Forelimb muscle (tissue), 1 donor: ENCODE results near the gene SHISA2. TPM values are rescaled to one million over a fixed set of nuclear protein-coding genes. Genes with fewer than 3 reads are reported as not detected.

Experiments used
- DNase-seq: peaks from one replicate; pipeline ENCODE4 v3.0.0-alpha.2; 2013; ENCODE audit warnings: low read depth
- polyA plus RNA-seq: library from polyadenylated mRNA; unstranded; fragments of 120-200 nt; gene quantifications from one replicate; pipeline ENCODE4 v1.2.1, GENCODE V29; 2013; ENCODE audit not compliant: insufficient read length

SHISA2 gene
- polyA plus RNA-seq, 1 donor = 59.8 TPM

DNA sequence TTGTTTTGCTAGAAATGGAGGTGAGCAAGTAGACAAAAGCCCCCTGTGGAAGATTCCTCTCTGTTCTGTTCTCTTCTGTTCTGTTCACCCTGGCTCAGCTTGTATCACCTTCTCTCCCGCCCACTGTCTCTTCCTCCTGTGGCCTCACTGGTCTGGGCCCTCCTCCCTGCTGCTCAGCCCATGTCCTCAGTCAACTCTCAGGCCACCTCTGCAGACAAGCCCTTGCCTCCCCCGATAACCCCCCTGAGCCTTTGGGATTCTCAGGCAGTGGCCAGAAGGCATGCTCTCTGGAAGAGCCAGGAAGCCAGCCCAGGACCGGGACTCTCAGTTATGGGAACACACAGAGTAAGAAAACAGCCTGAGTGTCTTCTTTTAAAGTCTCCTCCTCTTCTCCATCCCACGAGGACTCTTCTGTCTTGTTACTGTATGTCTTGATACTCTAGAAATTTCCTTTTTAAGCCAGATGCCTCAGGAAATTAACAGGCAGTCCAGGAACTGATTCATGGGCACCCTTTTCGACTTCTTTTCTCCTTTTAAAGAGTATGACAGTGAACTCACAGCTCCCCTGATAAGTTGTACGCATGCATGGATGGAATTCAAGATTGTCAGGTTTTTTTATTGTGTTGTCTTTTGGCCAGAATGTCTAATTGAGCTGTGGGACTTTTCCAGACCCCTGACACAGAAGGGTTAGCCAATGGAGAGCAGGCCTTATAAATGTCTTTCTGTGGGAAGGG, 33.7 kb downstream of the SHISA2 start:
- no peak for DNase-seq

DNA sequence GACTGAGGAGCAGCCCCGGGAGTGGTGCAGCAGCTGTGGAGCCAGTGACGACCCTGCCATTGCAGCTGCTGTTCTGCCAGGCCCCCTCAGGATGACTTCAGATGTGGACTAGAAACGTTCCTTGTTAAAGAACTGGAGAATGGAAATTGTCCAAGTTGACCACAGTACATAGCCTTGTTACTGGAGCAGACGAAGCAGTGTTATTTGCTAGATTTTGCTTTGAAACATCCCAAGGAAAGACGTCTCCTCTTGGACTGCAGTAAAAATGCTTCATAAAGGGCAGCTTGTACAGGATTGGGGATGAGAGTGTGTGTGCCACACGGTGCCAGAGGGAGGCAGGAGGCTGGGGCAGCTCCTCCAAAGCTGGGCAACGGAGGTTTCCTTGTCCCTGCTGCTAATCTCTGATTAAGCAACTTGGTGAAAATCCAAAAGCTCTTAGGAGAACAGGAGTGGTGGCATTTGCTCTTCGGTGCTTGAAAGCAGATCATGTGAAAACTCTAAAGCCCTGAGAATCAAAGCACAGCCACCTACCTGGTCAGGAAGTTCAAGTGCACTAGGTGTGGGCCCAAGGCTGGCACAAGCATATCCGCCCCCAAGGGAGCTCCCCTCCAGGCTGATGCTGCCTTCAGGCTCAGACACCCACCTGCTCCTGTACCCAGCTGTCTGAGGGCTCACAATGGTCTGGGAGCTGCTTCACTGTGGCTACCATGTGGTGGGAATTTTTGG, 34.5 kb downstream of the SHISA2 start:
- no peak for DNase-seq

DNA sequence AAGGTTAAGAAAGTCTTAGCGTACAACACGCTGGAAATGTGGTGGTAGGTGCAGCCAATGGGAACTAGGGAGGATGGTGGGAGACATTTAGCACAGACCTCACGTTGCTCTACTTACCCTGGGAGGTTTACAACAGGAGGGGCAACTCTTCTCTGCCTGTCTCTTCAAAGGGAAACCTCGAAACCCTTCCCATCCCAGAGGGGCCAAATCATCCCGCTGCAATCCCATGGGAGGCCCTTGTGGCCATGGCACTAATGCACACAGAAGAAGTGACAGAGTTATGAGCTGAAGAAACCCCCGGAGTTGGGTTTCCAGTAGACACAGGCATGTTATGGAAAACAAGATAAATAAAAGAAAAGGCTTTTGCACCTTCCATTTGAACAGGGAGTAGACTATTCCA, 35.6 kb downstream of the SHISA2 start:
- DNase-seq = no peak

DNA sequence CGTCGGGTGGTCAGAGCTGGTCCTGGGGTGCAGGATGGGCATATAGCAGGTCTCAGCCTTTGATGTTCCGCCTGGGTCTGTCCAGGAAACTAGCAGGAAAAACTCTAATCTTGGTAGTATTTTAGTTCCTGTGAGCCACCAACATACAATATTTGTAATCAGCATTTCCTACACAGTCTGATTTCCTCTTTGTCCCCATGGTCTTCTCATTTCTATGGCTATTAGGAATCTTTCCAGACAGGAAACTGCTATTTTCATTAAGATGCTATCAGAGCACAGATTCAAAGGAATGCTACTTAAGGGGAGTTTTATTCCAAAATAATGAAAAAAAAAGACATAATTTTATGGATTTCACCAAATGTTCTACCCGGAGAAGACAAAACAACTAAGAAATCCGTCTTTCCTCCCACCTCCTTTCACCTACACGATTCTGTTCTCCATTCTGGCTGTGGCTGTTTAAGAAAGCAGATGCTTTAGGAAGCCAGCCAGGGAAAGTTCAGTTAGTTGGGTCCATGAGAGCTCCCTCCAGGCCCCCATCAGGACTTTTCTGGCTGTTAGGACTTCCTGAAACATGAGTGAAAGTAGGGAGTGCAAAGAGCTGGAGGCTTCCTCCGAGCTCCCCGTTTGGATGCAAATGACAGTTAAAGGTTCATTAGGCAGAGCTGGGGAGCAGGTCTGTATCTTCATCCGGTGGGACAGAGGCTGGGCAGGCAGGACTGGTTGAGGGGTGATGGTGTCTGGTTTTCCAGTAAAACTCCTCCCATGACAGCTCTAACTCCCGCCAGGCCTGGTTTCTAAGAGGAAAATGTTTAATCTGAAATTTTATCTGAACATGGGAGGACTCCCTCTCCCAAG, 36.3 kb downstream of the SHISA2 start:
- DNase-seq = peak; percentile 62

DNA sequence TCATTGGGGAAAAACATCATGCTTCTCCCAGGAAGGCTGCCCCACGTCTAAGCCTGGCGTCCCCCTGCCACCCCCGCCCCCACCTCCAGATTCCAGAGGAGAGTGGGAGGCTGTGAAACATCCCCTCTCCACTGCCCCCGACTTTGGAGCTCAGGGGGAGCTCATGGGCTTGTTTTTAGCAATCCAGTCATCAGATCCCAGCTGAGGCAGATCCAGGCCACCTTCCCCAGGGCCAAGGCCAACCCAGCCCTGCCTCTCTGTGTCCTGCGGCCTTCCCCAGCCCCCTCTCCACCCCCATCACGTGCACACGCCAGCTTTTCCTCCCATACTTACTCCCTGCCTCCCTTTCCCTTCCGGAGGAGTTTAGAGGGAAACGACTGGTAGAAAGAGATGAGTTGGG, 38.8 kb downstream of the SHISA2 start:
- DNase-seq = no peak

DNA sequence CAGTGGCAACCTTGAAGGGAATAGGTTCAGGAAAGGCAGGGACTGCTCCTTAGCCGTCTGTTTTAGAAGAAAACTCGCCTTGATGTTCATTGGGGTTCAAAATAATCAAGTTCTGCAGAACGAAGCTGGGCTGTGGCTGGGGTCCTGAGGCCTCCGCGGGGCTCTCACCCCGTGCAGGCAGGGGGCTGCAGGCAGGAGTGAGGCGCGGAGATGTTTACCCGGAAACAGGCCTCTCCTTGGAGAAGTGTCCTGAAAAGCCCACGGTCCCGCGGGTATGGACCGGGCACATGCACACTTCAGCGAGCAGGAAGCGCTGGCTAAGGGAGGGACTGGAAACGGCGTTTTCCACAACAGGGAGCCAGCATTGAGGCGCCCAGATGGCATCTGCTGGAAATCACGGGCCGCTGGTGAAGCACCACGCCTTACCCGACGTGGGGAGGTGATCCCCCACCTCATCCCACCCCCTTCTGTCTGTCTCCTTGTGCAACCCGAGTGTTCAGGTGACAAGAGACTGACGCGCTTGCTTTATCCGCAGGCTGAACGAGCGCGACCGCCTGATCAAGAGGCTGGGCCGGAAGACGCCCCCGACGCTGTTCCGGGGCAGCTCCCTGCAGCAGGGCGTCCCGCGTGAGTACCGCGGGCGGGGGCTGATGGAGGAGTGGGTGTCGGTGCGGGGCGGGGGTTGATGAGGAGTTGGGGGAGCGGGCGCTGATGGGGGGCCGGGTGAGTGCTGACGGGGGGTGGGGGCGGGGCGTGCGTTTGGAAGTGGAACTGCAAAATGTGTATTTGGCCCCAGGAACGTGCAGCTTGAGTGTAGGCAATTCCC, 39.6 kb downstream of the SHISA2 start:
- DNase-seq = no peak

DNA sequence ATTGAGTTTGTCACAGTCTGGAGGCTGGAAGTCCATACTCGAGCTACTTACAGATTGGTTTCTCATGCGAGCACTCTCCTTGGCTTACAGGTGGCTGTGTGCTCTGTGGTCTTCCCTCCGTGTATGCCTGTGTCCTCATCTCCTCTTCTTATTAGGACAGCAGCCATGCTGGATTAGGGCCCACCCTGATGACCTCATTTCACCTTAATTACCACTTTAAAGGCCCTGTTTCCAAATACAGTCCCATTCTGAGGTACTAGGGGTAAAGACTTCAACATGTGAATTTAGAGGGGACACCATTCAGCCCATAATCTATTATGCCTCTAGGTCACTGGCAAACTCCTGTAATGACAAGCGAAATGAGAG, 40.6 kb downstream of the SHISA2 start:
- no peak for DNase-seq

DNA sequence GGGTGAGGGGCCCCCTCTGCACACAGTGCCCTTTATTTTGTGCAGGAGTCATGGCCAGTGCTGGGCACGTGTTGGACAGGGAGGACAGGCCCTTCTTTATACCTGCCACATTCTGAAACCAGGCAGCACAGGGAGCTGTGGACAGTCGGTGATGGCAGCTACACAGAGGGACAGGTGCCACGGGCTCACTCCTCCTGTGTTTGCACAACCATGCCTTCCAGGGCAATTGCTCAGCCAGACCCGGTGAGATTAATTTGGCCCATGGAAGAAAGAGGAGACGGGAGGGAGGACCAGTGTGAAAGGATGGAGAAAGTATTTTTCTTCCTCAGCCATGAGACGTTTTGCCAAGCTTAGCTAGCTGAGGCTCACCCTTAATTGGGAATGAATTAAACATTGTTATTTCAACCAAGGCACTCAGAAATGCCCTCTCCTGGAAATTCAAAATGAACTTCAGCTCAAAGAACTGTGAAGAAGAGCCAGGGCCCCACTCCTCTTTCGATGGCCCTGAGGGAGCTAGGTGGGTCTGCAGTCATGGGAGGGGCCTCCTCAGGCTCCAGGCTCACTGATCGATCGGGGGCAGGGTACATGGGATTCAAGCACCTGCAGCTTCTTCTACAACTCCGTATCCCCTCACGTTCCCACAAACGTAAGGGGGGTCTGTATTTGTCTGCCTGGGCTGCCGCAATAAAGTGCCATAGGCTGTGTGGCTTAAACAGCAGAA, 41.2 kb downstream of the SHISA2 start:
- no peak for DNase-seq

DNA sequence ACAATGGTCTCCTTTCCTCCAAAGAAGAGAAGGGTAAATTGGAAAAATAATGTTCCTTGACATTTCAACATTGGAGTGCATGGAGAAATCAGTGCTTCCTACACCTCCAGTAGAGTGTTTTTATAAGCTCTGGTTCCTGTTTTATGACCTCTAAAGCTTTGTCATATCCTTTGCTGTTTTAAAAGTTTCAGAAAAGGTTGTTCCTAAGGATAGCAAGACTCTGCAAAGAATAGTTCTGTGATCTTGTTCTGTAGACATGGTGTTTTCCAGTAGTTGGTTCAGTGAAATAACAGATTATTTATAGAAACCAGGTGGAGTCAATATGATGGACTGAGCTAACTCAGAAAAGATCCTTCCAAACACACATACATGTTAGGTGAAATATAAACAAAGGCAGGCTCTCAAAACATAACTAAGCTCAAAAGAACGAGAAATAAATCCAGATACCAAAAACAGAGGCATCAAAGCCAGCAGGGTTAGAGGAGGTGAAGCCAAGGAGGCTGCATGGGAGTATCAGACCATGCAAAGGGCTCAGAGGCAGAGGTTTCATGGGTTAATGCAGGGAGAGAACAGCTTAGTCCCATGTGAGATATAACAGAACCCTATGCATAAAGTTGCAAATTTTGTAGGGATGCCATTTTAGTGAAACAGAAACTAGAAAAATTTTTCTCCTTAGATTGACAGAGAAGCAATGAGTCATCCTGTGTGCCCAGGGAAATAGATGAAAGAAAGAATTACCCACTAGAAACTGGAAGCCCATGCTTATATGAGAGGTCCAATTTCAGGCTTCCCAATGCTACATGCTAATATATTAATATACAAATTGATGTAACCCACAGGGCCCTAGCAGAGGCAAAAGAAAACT, 44.3 kb downstream of the SHISA2 start:
- no peak for DNase-seq

Other genes starting within 250 kb of the SHISA2 start
- 35.4 TPM for gene RNF6, start 170.3 kb upstream of the SHISA2 start, polyA plus RNA-seq
- 27.1 TPM for gene CDK8, start 202.1 kb upstream of the SHISA2 start, polyA plus RNA-seq